SK-N-SH (cell line): ENCODE measurements around the gene RHOA. TPM values are rescaled to one million over a fixed set of nuclear protein-coding genes. Genes with fewer than 3 reads are reported as not detected.

Experiments used
- CTCF ChIA-PET: fragments of 300-600, 350-600 bp; formaldehyde crosslinking; extraction: SDS; loops from one replicate; lab custom pipeline; 2021; lab: Yijun Ruan, JAX
- POLR2A ChIA-PET: fragments of 350-600 bp; sonication (Branson Sonifier 250); formaldehyde crosslinking; extraction: SDS; loops from one replicate; lab custom pipeline; 2020; ENCODE audit warnings: antibody characterized with exemption, inconsistent platforms; lab: Yijun Ruan, JAX
- DNase-seq: peaks from one replicate; pipeline ENCODE4 v3.0.0; 2012
- H2AFZ ChIP-seq: fragments of 200-600 bp; sonication (generic); 2 replicates; pipeline ENCODE4 v1.8.1; 2016; ENCODE audit warnings: antibody characterized with exemption, mild to moderate bottlenecking, low read depth
- H3F3A ChIP-seq: fragments of 200-600 bp; sonication (generic); replicated peaks from 2 replicates; pipeline ENCODE3; 2016; ENCODE audit warnings: antibody characterized with exemption, mild to moderate bottlenecking; ENCODE audit not compliant: insufficient read depth
- H3K27ac ChIP-seq, 2 experiments: fragments of 200-500 bp in 1 of 2; fragments of 200-600 bp in 1 of 2; sonication (Bioruptor generic) in 1 of 2; sonication (generic), shearing (Covaris generic) in 1 of 2; 2 replicates each; pipeline versions ENCODE4 v1.5.1 to v1.6.1; 2014 to 2016; ENCODE audit warnings: low read depth in 2 of 2, inconsistent platforms in 1 of 2, low read length in 1 of 2, mild to moderate bottlenecking in 1 of 2, mixed read lengths in 1 of 2
- H3K27me3 ChIP-seq: fragments of 200-600 bp; sonication (generic), shearing (Covaris generic); 2 replicates; pipeline ENCODE4 v1.6.1; 2016; ENCODE audit warnings: mixed run types; ENCODE audit not compliant: insufficient read depth
- H3K36me3 ChIP-seq, 2 experiments: fragments of 200-500 bp in 1 of 2; fragments of 200-600 bp in 1 of 2; sonication (Bioruptor generic) in 1 of 2; sonication (generic) in 1 of 2; replicated peaks in 1 of 2; 2 replicates each; pipeline versions ENCODE3 to v1.5.1; 2014 to 2016; ENCODE audit warnings: low read length in 1 of 2, mild to moderate bottlenecking in 1 of 2; ENCODE audit not compliant: insufficient read depth in 2 of 2, control insufficient read depth in 1 of 2
- H3K4me1 ChIP-seq, 2 experiments: fragments of 200-500 bp in 1 of 2; fragments of 200-600 bp in 1 of 2; sonication (Bioruptor generic) in 1 of 2; sonication (generic), shearing (Covaris generic) in 1 of 2; 2 replicates each; pipeline versions ENCODE4 v1.5.1 to v1.6.1; 2014 to 2016; ENCODE audit warnings: low read depth in 1 of 2, low read length in 1 of 2, mixed run types in 1 of 2; ENCODE audit not compliant: insufficient read depth in 2 of 2, control insufficient read depth in 1 of 2
- H3K4me2 ChIP-seq: fragments of 200-600 bp; sonication (generic), shearing (Covaris generic); 2 replicates; pipeline ENCODE4 v1.6.1; 2017; ENCODE audit warnings: mixed run types
- H3K4me3 ChIP-seq, 2 experiments: fragments of 200-500 bp in 1 of 2; fragments of 200-600 bp in 1 of 2; sonication (Bioruptor generic) in 1 of 2; sonication (generic), shearing (Covaris generic) in 1 of 2; 2 replicates each; pipeline versions ENCODE4 v1.5.1 to v1.8.1; 2014 to 2016; ENCODE audit warnings: low read depth in 2 of 2, inconsistent platforms in 1 of 2, low read length in 1 of 2, mild to moderate bottlenecking in 1 of 2, mixed read lengths in 1 of 2, moderate library complexity in 1 of 2
- H3K79me2 ChIP-seq: fragments of 200-600 bp; sonication (generic); 2 replicates; pipeline ENCODE4 v1.8.1; 2017; ENCODE audit warnings: mild to moderate bottlenecking; ENCODE audit not compliant: insufficient read depth
- H3K9ac ChIP-seq: fragments of 200-600 bp; sonication (generic); 2 replicates; pipeline ENCODE4 v1.6.1; 2017; ENCODE audit warnings: mixed run types
- H3K9me2 ChIP-seq: fragments of 200-600 bp; sonication (generic); 2 replicates; pipeline ENCODE4 v1.6.1; 2017; ENCODE audit warnings: mixed run types
- H3K9me3 ChIP-seq: fragments of 200-600 bp; sonication (generic); 2 replicates; pipeline ENCODE4 v1.6.1; 2017; ENCODE audit warnings: mixed run types, mild to moderate bottlenecking, moderate library complexity
- H4K20me1 ChIP-seq: fragments of 200-600 bp; sonication (generic); 2 replicates; pipeline ENCODE4 v1.6.1; 2017; ENCODE audit warnings: mild to moderate bottlenecking, mixed run types; ENCODE audit not compliant: insufficient read depth
- CHD2 ChIP-seq: fragments of 150-350 bp; IDR thresholded peaks from 2 replicates; pipeline ENCODE4 v1.6.1; 2018; ENCODE audit warnings: low read length; ENCODE audit not compliant: partially characterized antibody
- CTCF ChIP-seq: fragments of 200-600 bp; sonication (generic); IDR thresholded peaks from 2 replicates; pipeline ENCODE4 v1.6.1; 2017; ENCODE audit warnings: antibody characterized with exemption, mild to moderate bottlenecking, moderate library complexity
- FOXM1 ChIP-seq: IDR thresholded peaks from 2 replicates; pipeline ENCODE4 v1.4.0; 2012; ENCODE audit warnings: low read depth, mild to moderate bottlenecking
- GABPA ChIP-seq: IDR thresholded peaks from 2 replicates; pipeline ENCODE4 v1.4.0; 2012; ENCODE audit warnings: low read depth, mild to moderate bottlenecking
- GATA2 ChIP-seq: sonication (generic); formaldehyde crosslinking; IDR thresholded peaks from 2 replicates; pipeline ENCODE4 v1.5.0; 2020; ENCODE audit warnings: mild to moderate bottlenecking, missing genetic modification reagents
- JUND ChIP-seq: IDR thresholded peaks from 2 replicates; pipeline ENCODE4 v1.4.0; 2012
- MAX ChIP-seq: IDR thresholded peaks from 2 replicates; pipeline ENCODE4 v1.4.0; 2012; ENCODE audit warnings: low read depth
- MEF2A ChIP-seq: IDR thresholded peaks from 2 replicates; pipeline ENCODE4 v1.4.0; 2012; ENCODE audit warnings: low read depth, borderline replicate concordance
- MXI1 ChIP-seq: IDR thresholded peaks from 2 replicates; pipeline ENCODE4 v1.6.1; 2012; ENCODE audit warnings: mild to moderate bottlenecking, low read depth, low read length, improper control_type of control experiment
- NFIC ChIP-seq: IDR thresholded peaks from 2 replicates; pipeline ENCODE4 v1.4.0; 2012; ENCODE audit warnings: borderline replicate concordance
- NRF1 ChIP-seq: IDR thresholded peaks from 2 replicates; pipeline ENCODE4 v1.6.1; 2012; ENCODE audit warnings: low read depth, mild to moderate bottlenecking, low read length
- POLR2AphosphoS5 ChIP-seq: IDR thresholded peaks from 2 replicates; pipeline ENCODE4 v1.6.1; 2012; ENCODE audit warnings: low read depth, low read length
- RAD21 ChIP-seq: IDR thresholded peaks from 2 replicates; pipeline ENCODE4 v1.6.1; 2012; ENCODE audit warnings: mild to moderate bottlenecking, low read length
- SIN3A ChIP-seq: IDR thresholded peaks from 2 replicates; pipeline ENCODE4 v1.6.1; 2012; ENCODE audit warnings: low read depth, mild to moderate bottlenecking, low read length, moderate library complexity, borderline replicate concordance
- SMC3 ChIP-seq: IDR thresholded peaks from 2 replicates; pipeline ENCODE4 v1.6.1; 2012; ENCODE audit warnings: low read depth, low read length, improper control_type of control experiment
- TAF1 ChIP-seq: IDR thresholded peaks from 2 replicates; pipeline ENCODE4 v1.6.1; 2012; ENCODE audit warnings: low read depth, mild to moderate bottlenecking, low read length, moderate library complexity, borderline replicate concordance
- TCF12 ChIP-seq: IDR thresholded peaks from 2 replicates; pipeline ENCODE4 v1.4.0; 2012
- TEAD4 ChIP-seq: IDR thresholded peaks from 2 replicates; pipeline ENCODE4 v1.4.0; 2012; ENCODE audit warnings: mild to moderate bottlenecking, borderline replicate concordance; ENCODE audit not compliant: insufficient read depth
- USF1 ChIP-seq: IDR thresholded peaks from 2 replicates; pipeline ENCODE4 v1.4.0; 2012; ENCODE audit warnings: low read depth, borderline replicate concordance
- USF2 ChIP-seq: fragments of 150-350 bp; IDR thresholded peaks from 2 replicates; pipeline ENCODE4 v1.6.1; 2017; ENCODE audit warnings: antibody characterized with exemption, low read length, low read depth, borderline replicate concordance
- YY1 ChIP-seq: IDR thresholded peaks from 2 replicates; pipeline ENCODE4 v1.4.0; 2012; ENCODE audit warnings: low read depth, mild to moderate bottlenecking
- WGBS: methylation state at CpG from one replicate; pipeline ENCODE4 v1.1.6; 2017; ENCODE audit warnings: low lambda C conversion rate; 5-methylcytosine and 5-hydroxymethylcytosine counted together
- polyA plus RNA-seq, 3 experiments: library from polyadenylated mRNA; depleted of rRNA; stranded (reverse); fragments of >200 nt; gene quantifications; 2 replicates each; pipeline ENCODE4 v1.2.3, GENCODE V29; 2012

RHOA gene
- polyA plus RNA-seq, 1 of the 3 experiments (the other 2 are of a cell fraction), result 312 TPM

- CTCF ChIA-PET, result interaction anchor here (0.7 to 2.2 kb wide), 3 partner anchors 106 to 196 kb away, joined by 4 to 7 read pairs (median 7); partner anchors contain the start of gene KLHDC8B
- Histone ChIP-seq H3F3A (peaks cover 17% of the 10 kb centered on the region), H3K27me3 (no peaks in the 10 kb centered on the region), H3K27ac (no peak overlapping the region), H4K20me1 (no peaks in the 10 kb centered on the region), H3K79me2 (peaks cover 27% of the 10 kb centered on the region), H3K36me3 (no peaks in the 10 kb centered on the region), H3K4me1 (peaks cover 11 to 14% of the 10 kb centered on the region in 2 experiments; a peak in 2 of 4 replicates), H2AFZ (no peak overlapping the region), H3K9ac (no peak overlapping the region), H3K4me2 (no peak overlapping the region), H3K9me3 (no peaks in the 10 kb centered on the region), H3K4me3 (no peak overlapping the region), H3K9me2 (no peaks in the 10 kb centered on the region)
- TF ChIP-seq SIN3A, result no peak
- no peak for TF ChIP-seq TAF1
- TF ChIP-seq FOXM1, result no peak
- no peak for TF ChIP-seq MEF2A
- no peak for TF ChIP-seq GATA2 (CRISPR knock-in tag)
- TF ChIP-seq CTCF, result no peak
- no peak for TF ChIP-seq NRF1
- no peak for TF ChIP-seq YY1
- no peak for TF ChIP-seq TEAD4
- no peak for TF ChIP-seq RAD21
- no peak for TF ChIP-seq GABPA
- no peak for TF ChIP-seq CHD2
- TF ChIP-seq SMC3, result no peak
- no peak for TF ChIP-seq NFIC
- no peak for TF ChIP-seq USF1
- POLR2A ChIA-PET, result no interaction called here
- no peak for DNase-seq
- WGBS, result 94% methylated on average over 3 of the region's 3 CpGs
Observed at GRCh38 chr3:49343163-49343562, 68.6 kb downstream of the RHOA start.

GRCh38 chr3:49341996-49342395, 69.8 kb downstream of the RHOA start:
- H2AFZ ChIP-seq, result no peak overlapping the region
- ChIA-PET POLR2A (no interaction called here), CTCF (interaction anchor here (2.2 kb wide), 1 partner anchor 171 kb away, joined by 7 read pairs; the partner anchor contains the start of gene KLHDC8B)
- H3K9ac ChIP-seq, result no peak overlapping the region
- H4K20me1 ChIP-seq, result no peaks in the 10 kb centered on the region; the same call in 1 of the 2 replicates
- peaks cover 0 to 5% of the 10 kb centered on the region in 2 experiments for H3K36me3 ChIP-seq
- H3K9me2 ChIP-seq, result no peaks in the 10 kb centered on the region
- no peak overlapping the region for H3K4me2 ChIP-seq
- H3K9me3 ChIP-seq, result no peaks in the 10 kb centered on the region
- H3K27ac ChIP-seq, result no peak overlapping the region
- peaks cover 11% of the 10 kb centered on the region in 2 experiments; a peak in 2 of 4 replicates for H3K4me1 ChIP-seq
- WGBS, result 97% methylated on average over 6 of the region's 6 CpGs
- H3K79me2 ChIP-seq, result peaks cover 39% of the 10 kb centered on the region
- no peak for DNase-seq
- H3K27me3 ChIP-seq, result no peaks in the 10 kb centered on the region
- peaks cover 13% of the 10 kb centered on the region for H3F3A ChIP-seq
- no peak overlapping the region for H3K4me3 ChIP-seq
- no peak for TF ChIP-seq JUND
- TF ChIP-seq USF2, result no peak
- no peak for TF ChIP-seq TEAD4
- TF ChIP-seq POLR2AphosphoS5, result no peak
- TF ChIP-seq SIN3A, result no peak
- TF ChIP-seq MAX, result no peak
- no peak for TF ChIP-seq TCF12
- TF ChIP-seq USF1, result no peak
- TF ChIP-seq CTCF, result no peak
- no peak for TF ChIP-seq MXI1
